GM12878 (cell line): ENCODE results near the gene LDB2. TPM values are rescaled to one million over a fixed set of nuclear protein-coding genes. Genes with fewer than 3 reads are reported as not detected.

Experiments used
- ATAC-seq: fragments of 200-7000 bp; cut with Tn5 transposase; 3 replicates; pipeline ENCODE4 v1.9.1; 2020; ENCODE audit warnings: mild to moderate bottlenecking, moderate library complexity
- BruUV-seq: library from RNA; stranded (reverse); fragments of 400-500 nt; replicated peaks from 2 replicates; lab custom pipeline; 2021; lab: Mats Ljungman, UMichigan
- CTCF ChIA-PET: fragments of 300-600 bp; sonication (Branson Sonifier 250); formaldehyde crosslinking; extraction: SDS; loops from one replicate; lab custom pipeline; 2021; ENCODE audit warnings: inconsistent platforms; lab: Yijun Ruan, JAX
- POLR2A ChIA-PET: fragments of 350-600 bp; formaldehyde crosslinking; extraction: SDS; loops from one replicate; lab custom pipeline; 2021; ENCODE audit warnings: inconsistent platforms; lab: Charles Lee
- RAD21 ChIA-PET: fragments of 300-600 bp; sonication (Branson Sonifier 250); formaldehyde crosslinking; loops from one replicate; lab custom pipeline; 2023; ENCODE audit warnings: antibody characterized with exemption; ENCODE audit not compliant: unreplicated experiment; lab: Charles Lee
- SMC1A ChIA-PET: fragments of 300-600 bp; sonication (Branson Sonifier 250); formaldehyde crosslinking; loops from one replicate; lab custom pipeline; 2023; ENCODE audit not compliant: unreplicated experiment, uncharacterized antibody; lab: Charles Lee
- DNase-seq: peaks from one replicate; pipeline ENCODE4 v3.0.0-alpha.2; 2011; ENCODE audit warnings: low read depth, low spot score
- FAIRE-seq: peaks from 3 replicates; lab custom pipeline; 2011; peaks lifted over from hg19 to GRCh38; lab: Jason Lieb, UNC
- H2AFZ ChIP-seq: 2 replicates; pipeline ENCODE4 v1.6.0; 2011; ENCODE audit warnings: low read depth, low read length, control low read depth; ENCODE audit not compliant: control insufficient read depth
- H3K27ac ChIP-seq: 2 replicates; pipeline ENCODE4 v1.5.1; 2011; ENCODE audit warnings: control low read depth; ENCODE audit not compliant: control insufficient read depth, insufficient read depth
- H3K27me3 ChIP-seq, 2 experiments: replicated peaks in 1 of 2; 2 replicates each; pipeline versions ENCODE4 v1.6.0 to v1.6.1; 2011; ENCODE audit warnings: low read length in 1 of 2; ENCODE audit not compliant: control insufficient read depth in 2 of 2, insufficient read depth in 2 of 2
- H3K36me3 ChIP-seq, 2 experiments: 2 replicates each; pipeline ENCODE4 v1.5.1; 2011; ENCODE audit warnings: low read length in 1 of 2; ENCODE audit not compliant: control insufficient read depth in 2 of 2, insufficient read depth in 2 of 2
- H3K4me1 ChIP-seq: 2 replicates; pipeline ENCODE4 v1.6.1; 2011; ENCODE audit warnings: mild to moderate bottlenecking, low read length, moderate library complexity, mixed read lengths; ENCODE audit not compliant: control insufficient read depth, insufficient read depth
- H3K4me2 ChIP-seq: 2 replicates; pipeline ENCODE4 v1.6.0; 2011; ENCODE audit warnings: control low read depth; ENCODE audit not compliant: control insufficient read depth, insufficient read depth
- H3K4me3 ChIP-seq: fragments of 200-600 bp; sonication (generic); 2 replicates; pipeline ENCODE4 v1.5.1; 2016
- H3K79me2 ChIP-seq: 2 replicates; pipeline ENCODE4 v1.6.0; 2011; ENCODE audit warnings: low read length; ENCODE audit not compliant: control insufficient read depth, insufficient read depth
- H3K9ac ChIP-seq: 2 replicates; pipeline ENCODE4 v1.8.0; 2011; ENCODE audit warnings: low read length, control low read depth, mixed read lengths; ENCODE audit not compliant: control insufficient read depth, insufficient read depth
- H3K9me3 ChIP-seq: replicated peaks from 3 replicates; pipeline ENCODE4 v1.5.1; 2011; ENCODE audit warnings: mild to moderate bottlenecking, low read length; ENCODE audit not compliant: control insufficient read depth, insufficient read depth
- H4K20me1 ChIP-seq: 2 replicates; pipeline ENCODE4 v1.6.0; 2011; ENCODE audit not compliant: control insufficient read depth, insufficient read depth
- BMI1 ChIP-seq: fragments of 450-650 bp; IDR thresholded peaks from 2 replicates; pipeline ENCODE4 v1.6.1; 2016; ENCODE audit warnings: mild to moderate bottlenecking, moderate library complexity, borderline replicate concordance
- CHD4 ChIP-seq: fragments of 200-600 bp; sonication (generic); IDR thresholded peaks from 2 replicates; pipeline ENCODE4 v1.6.1; 2016; ENCODE audit warnings: mild to moderate bottlenecking
- E2F4 ChIP-seq: IDR thresholded peaks from 2 replicates; pipeline ENCODE4 v1.6.1; 2012; ENCODE audit warnings: low read depth, low read length, improper control_type of control experiment
- E2F8 ChIP-seq: fragments of 450-650 bp; IDR thresholded peaks from 2 replicates; pipeline ENCODE4 v1.6.1; 2018; ENCODE audit warnings: mild to moderate bottlenecking, low read depth, moderate library complexity; ENCODE audit not compliant: partially characterized antibody
- ESRRA ChIP-seq: IDR thresholded peaks from 2 replicates; pipeline ENCODE4 v1.6.1; 2012; ENCODE audit warnings: mild to moderate bottlenecking, low read length, improper control_type of control experiment
- KLF5 ChIP-seq: fragments of 450-650 bp; IDR thresholded peaks from 2 replicates; pipeline ENCODE4 v1.6.1; 2014; ENCODE audit warnings: mild to moderate bottlenecking; ENCODE audit not compliant: partially characterized antibody
- MYC ChIP-seq: IDR thresholded peaks from 2 replicates; pipeline ENCODE4 v1.6.1; 2011; ENCODE audit warnings: mild to moderate bottlenecking, low read length, moderate library complexity, inconsistent platforms; ENCODE audit not compliant: insufficient read depth, insufficient replicate concordance, insufficient read length, severe bottlenecking
- SPI1 ChIP-seq: IDR thresholded peaks from 2 replicates; pipeline ENCODE4 v1.6.1; 2011; ENCODE audit warnings: low read depth, mild to moderate bottlenecking, low read length, moderate library complexity, borderline replicate concordance; ENCODE audit not compliant: insufficient read depth
- SUZ12 ChIP-seq: fragments of 200-600 bp; sonication (generic); IDR thresholded peaks from one replicate; pipeline ENCODE4 v1.6.1; 2018; ENCODE audit warnings: antibody characterized with exemption, mild to moderate bottlenecking; ENCODE audit not compliant: unreplicated experiment
- TAF1 ChIP-seq: IDR thresholded peaks from 2 replicates; pipeline ENCODE4 v1.6.1; 2011; ENCODE audit warnings: mild to moderate bottlenecking, low read depth, low read length, borderline replicate concordance
- TCF7 ChIP-seq: IDR thresholded peaks from 2 replicates; pipeline ENCODE4 v1.6.1; 2014; ENCODE audit warnings: antibody characterized with exemption, borderline replicate concordance
- WGBS: methylation state at CpG from one replicate; pipeline ENCODE4 v1.1.6; 2016; ENCODE audit warnings: low lambda C conversion rate; ENCODE audit not compliant: insufficient replicate concordance, insufficient coverage; ENCODE audit errors: missing lambda C conversion rate; 5-methylcytosine and 5-hydroxymethylcytosine counted together
- in situ Hi-C: fragments of 300-500 bp; cut with MboI; formaldehyde crosslinking; loops from 9 replicates; pipeline ENCODE4 v1.14.3; 2018; ENCODE audit warnings: mixed read lengths
- intact Hi-C: fragments of 100-400 bp; cut with micrococcal nuclease; formaldehyde crosslinking; loops from one replicate; pipeline ENCODE4 v1.14.2; 2022; ENCODE audit not compliant: unreplicated experiment
- polyA plus RNA-seq, 11 experiments: library from polyadenylated mRNA; depleted of rRNA in 4 of 11; unstranded in 6 of 11; stranded (reverse) in 5 of 11; fragments of >200 nt; fragmentation: Nextera tagmentation in 4 of 11; fragmentation: Illumina TruSeq in 1 of 11; extraction: Ambion mirVana in 4 of 11; extraction: Trizol in 1 of 11; gene quantifications; 1 replicate in 1 of 11; 2 replicates in 10 of 11; pipeline versions ENCODE4 v1.2.1 to v1.2.3, GENCODE V29; 2011 to 2016; ENCODE audit warnings: inconsistent platforms in 2 of 11, missing spikeins in 2 of 11, low read depth in 1 of 11
- total RNA-seq, 4 experiments: library from RNA; depleted of rRNA in 3 of 4; stranded (reverse); fragments of >200 nt in 3 of 4; fragmentation: Illumina TruSeq in 1 of 4; extraction: Trizol in 1 of 4; gene quantifications; 2 replicates each; pipeline versions ENCODE4 v1.2.1 to v1.2.3, GENCODE V29; 2013 to 2021
- TF ChIP-seq, protein P1 (sequence below): fragments of 450-650 bp; IDR thresholded peaks from 2 replicates; pipeline ENCODE4 v1.6.1; 2017; ENCODE audit warnings: mild to moderate bottlenecking, moderate library complexity
- TF ChIP-seq, protein P2 (sequence below): IDR thresholded peaks from 2 replicates; pipeline ENCODE4 v1.6.1; 2011; ENCODE audit warnings: low read depth, mild to moderate bottlenecking, low read length, moderate library complexity, borderline replicate concordance; ENCODE audit errors: extremely low read depth

LDB2 gene
- total and polyA plus RNA-seq, 10 of the 15 experiments (the other 5 are each of a cell fraction or from before 2014, with no cell fraction given), result 0.15 TPM; not detected in 9

GRCh38 chr4:16710198-16710597 lies 188.2 kb downstream of the LDB2 start (continued):
- TF ChIP-seq TAF1, result no peak

DNA sequence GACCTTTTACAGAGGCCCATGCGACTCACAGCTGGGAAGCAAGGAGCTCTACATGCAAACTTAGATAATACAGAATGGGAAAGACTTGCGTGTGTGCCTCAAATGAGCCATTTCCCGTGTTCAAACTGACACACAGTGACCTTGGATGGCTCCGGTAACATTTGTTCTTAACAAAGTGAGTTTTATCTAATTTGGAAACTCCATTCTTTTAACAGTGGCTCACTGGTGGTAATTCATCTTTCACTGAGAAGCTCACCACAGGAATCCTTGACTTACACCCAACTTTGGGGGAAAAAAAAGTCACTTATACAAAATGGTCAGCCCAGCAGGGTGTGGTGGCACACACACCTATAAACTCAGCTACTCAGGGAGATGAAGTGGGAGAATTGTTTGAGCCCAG lies 190.6 kb downstream of the LDB2 start:
- H3K9ac ChIP-seq, result no peak overlapping the region
- no peak overlapping the region for H3K4me3 ChIP-seq
- ChIA-PET SMC1A (no interaction called here), POLR2A (no interaction called here), RAD21 (no interaction called here), CTCF (no interaction called here)
- no peaks in the 10 kb centered on the region for H3K79me2 ChIP-seq
- FAIRE-seq (no peak), DNase-seq (no peak), ATAC-seq (no peak)
- no peaks in the 10 kb centered on the region for H3K4me1 ChIP-seq
- BruUV-seq, result no TSS peak
- no peaks in the 10 kb centered on the region for H4K20me1 ChIP-seq
- H3K27me3 ChIP-seq, result no peaks in the 10 kb centered on the region
- H3K27ac ChIP-seq, result no peak overlapping the region
- H3K4me2 ChIP-seq, result no peak overlapping the region
- 42% methylated on average over 4 of the region's 4 CpGs for WGBS
- TF ChIP-seq ESRRA (no peak), CHD4 (no peak), SPI1 (no peak), SUZ12 (no peak), TCF7 (no peak), E2F4 (no peak), BMI1 (no peak), E2F8 (no peak), KLF5 (no peak), MYC (no peak)
- TF ChIP-seq, protein P1, sequence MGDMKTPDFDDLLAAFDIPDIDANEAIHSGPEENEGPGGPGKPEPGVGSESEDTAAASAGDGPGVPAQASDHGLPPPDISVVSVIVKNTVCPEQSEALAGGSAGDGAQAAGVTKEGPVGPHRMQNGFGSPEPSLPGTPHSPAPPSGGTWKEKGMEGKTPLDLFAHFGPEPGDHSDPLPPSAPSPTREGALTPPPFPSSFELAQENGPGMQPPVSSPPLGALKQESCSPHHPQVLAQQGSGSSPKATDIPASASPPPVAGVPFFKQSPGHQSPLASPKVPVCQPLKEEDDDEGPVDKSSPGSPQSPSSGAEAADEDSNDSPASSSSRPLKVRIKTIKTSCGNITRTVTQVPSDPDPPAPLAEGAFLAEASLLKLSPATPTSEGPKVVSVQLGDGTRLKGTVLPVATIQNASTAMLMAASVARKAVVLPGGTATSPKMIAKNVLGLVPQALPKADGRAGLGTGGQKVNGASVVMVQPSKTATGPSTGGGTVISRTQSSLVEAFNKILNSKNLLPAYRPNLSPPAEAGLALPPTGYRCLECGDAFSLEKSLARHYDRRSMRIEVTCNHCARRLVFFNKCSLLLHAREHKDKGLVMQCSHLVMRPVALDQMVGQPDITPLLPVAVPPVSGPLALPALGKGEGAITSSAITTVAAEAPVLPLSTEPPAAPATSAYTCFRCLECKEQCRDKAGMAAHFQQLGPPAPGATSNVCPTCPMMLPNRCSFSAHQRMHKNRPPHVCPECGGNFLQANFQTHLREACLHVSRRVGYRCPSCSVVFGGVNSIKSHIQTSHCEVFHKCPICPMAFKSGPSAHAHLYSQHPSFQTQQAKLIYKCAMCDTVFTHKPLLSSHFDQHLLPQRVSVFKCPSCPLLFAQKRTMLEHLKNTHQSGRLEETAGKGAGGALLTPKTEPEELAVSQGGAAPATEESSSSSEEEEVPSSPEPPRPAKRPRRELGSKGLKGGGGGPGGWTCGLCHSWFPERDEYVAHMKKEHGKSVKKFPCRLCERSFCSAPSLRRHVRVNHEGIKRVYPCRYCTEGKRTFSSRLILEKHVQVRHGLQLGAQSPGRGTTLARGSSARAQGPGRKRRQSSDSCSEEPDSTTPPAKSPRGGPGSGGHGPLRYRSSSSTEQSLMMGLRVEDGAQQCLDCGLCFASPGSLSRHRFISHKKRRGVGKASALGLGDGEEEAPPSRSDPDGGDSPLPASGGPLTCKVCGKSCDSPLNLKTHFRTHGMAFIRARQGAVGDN, result no peak
- TF ChIP-seq, protein P2, sequence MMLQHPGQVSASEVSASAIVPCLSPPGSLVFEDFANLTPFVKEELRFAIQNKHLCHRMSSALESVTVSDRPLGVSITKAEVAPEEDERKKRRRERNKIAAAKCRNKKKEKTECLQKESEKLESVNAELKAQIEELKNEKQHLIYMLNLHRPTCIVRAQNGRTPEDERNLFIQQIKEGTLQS, result no peak
- intact Hi-C loops, result no loop called here
- no peaks in the 10 kb centered on the region for H3K36me3 ChIP-seq
- H3K9me3 ChIP-seq, result no peaks in the 10 kb centered on the region
- H2AFZ ChIP-seq, result no peak overlapping the region
- in situ Hi-C loops, result no loop called here
